Left lung (tissue), 10 donors: ENCODE results near the gene SOWAHA. TPM values are rescaled to one million over a fixed set of nuclear protein-coding genes. Genes with fewer than 3 reads are reported as not detected.

Experiments
- ATAC-seq: fragments of 200-7000 bp; cut with Tn5 transposase; one replicate; pipeline ENCODE4 v1.9.1; 2020; ENCODE audit warnings: moderate library complexity
- DNase-seq, 4 donors: peaks; one replicate each; pipeline ENCODE4 v3.0.0-alpha.2; 2013 to 2020
- H3K27ac ChIP-seq, 2 donors: fragments of 200-600 bp; sonication (generic) in 1 of 2; one replicate each; pipeline versions ENCODE4 v1.5.0 to v1.8.0; 2020 to 2021
- H3K27me3 ChIP-seq, 2 donors: fragments of 200-600 bp; sonication (generic) in 1 of 2; one replicate each; pipeline versions ENCODE4 v1.5.0 to v1.8.0; 2020 to 2021
- H3K36me3 ChIP-seq, 2 donors: fragments of 200-600 bp; sonication (generic) in 1 of 2; one replicate each; pipeline versions ENCODE4 v1.5.0 to v1.8.0; 2020 to 2021
- H3K4me1 ChIP-seq, 2 donors: fragments of 200-600 bp; one replicate each; pipeline ENCODE4 v1.8.0; 2021
- H3K4me3 ChIP-seq, 2 donors: fragments of 200-600 bp; sonication (generic) in 1 of 2; one replicate each; pipeline versions ENCODE4 v1.5.0 to v1.8.0; 2020 to 2021; ENCODE audit warnings: mild to moderate bottlenecking in 1 of 2
- H3K9me3 ChIP-seq, 2 donors: fragments of 200-600 bp; sonication (generic) in 1 of 2; one replicate each; pipeline versions ENCODE4 v1.5.0 to v1.8.0; 2020 to 2021
- intact Hi-C, 2 donors: fragments of 100-400 bp; cut with DNase I; formaldehyde crosslinking; loops; one replicate each; pipeline versions ENCODE4 v1.11.2 to v1.14.2; 2022
- polyA plus RNA-seq, 6 donors: library from polyadenylated mRNA; unstranded; fragments of 120-200 nt; gene quantifications; one replicate each; pipeline ENCODE4 v1.2.1, GENCODE V29; 2013; ENCODE audit not compliant: insufficient read length in 6 of 6
- total RNA-seq, 2 donors: library from RNA; stranded (reverse); fragmentation: NEBNext Ultra II Directional; extraction: Animal tissue kit (Norgen Biotek cat#: 25700); gene quantifications; one replicate each; pipeline ENCODE4 v1.2.1, GENCODE V29; 2021
- TF ChIP-seq, protein P1 (sequence below), 2 donors: fragments of 200-600 bp; sonication (generic) in 1 of 2; IDR thresholded peaks; one replicate each; pipeline versions ENCODE4 v1.5.0 to v1.8.0; 2021; ENCODE audit warnings: antibody characterized with exemption in 2 of 2
- donor health status: DM: no; HTN: yes; CAD: no.
- donor health status: DM: no; HTN: no; CAD: no.

The SOWAHA gene
- total and polyA plus RNA-seq, 8 donors, result 0.07 to 0.16 TPM; not detected in 6

- Histone ChIP-seq H3K36me3 (no peaks in the 10 kb centered on the region), H3K27me3 (peaks cover 36 to 73% of the 10 kb centered on the region in 2 donors), H3K9me3 (no peaks in the 10 kb centered on the region), H3K27ac (no peak overlapping the region), H3K4me1 (peaks cover 0 to 24% of the 10 kb centered on the region in 2 donors), H3K4me3 (peak overlapping the region; percentile 11 to 29)
- no peak for DNase-seq
- no peak for ATAC-seq
- TF ChIP-seq, protein P1, sequence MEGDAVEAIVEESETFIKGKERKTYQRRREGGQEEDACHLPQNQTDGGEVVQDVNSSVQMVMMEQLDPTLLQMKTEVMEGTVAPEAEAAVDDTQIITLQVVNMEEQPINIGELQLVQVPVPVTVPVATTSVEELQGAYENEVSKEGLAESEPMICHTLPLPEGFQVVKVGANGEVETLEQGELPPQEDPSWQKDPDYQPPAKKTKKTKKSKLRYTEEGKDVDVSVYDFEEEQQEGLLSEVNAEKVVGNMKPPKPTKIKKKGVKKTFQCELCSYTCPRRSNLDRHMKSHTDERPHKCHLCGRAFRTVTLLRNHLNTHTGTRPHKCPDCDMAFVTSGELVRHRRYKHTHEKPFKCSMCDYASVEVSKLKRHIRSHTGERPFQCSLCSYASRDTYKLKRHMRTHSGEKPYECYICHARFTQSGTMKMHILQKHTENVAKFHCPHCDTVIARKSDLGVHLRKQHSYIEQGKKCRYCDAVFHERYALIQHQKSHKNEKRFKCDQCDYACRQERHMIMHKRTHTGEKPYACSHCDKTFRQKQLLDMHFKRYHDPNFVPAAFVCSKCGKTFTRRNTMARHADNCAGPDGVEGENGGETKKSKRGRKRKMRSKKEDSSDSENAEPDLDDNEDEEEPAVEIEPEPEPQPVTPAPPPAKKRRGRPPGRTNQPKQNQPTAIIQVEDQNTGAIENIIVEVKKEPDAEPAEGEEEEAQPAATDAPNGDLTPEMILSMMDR (IDR thresholded peaks at IDR 0.05), result no peak
- intact Hi-C loops, result loop anchor here in 1 of 2 donors (5.0 kb wide), 1 partner anchor 432 kb away; no protein-coding TSS in a partner anchor
Measured at GRCh38 chr5:132814503-132815294, 1.6 kb downstream of the SOWAHA start.

DNA sequence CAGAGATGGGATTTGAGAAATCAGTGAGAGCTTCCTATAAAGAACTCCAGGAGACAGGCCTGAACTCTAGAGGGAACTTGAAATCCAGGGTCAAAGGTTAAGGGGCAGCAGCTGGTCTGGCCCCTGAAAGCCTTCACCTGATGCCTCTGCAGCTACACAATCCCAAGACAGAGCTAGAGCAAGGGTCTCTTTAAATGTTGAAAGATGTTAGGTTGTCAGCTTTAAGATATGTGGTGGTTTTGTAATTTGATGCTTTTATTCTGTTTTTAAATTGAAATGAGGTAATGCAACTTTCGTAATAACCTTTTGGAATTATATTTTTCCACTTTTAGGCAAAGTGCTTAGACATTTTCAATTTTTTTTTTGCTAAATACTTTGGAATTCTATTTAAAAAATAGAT lies 2.4 kb downstream of the SOWAHA start:
- no peak overlapping the region for H3K4me3 ChIP-seq
- no peak overlapping the region for H3K27ac ChIP-seq
- H3K9me3 ChIP-seq, result no peaks in the 10 kb centered on the region
- TF ChIP-seq, protein P1 (IDR thresholded peaks at IDR 0.05), result no peak
- H3K27me3 ChIP-seq, result peaks cover 36 to 73% of the 10 kb centered on the region in 2 donors
- H3K4me1 ChIP-seq, result peaks cover 0 to 30% of the 10 kb centered on the region in 2 donors
- no peaks in the 10 kb centered on the region for H3K36me3 ChIP-seq
- ATAC-seq, result no peak
- DNase-seq, result no peak
- intact Hi-C loops, result loop anchor here in 1 of 2 donors (5.0 kb wide), 1 partner anchor 433 kb away; no protein-coding TSS in a partner anchor

GRCh38 chr5:132816083-132816482 lies 3.0 kb downstream of the SOWAHA start:
- Histone ChIP-seq H3K36me3 (no peaks in the 10 kb centered on the region), H3K4me1 (peaks cover 0 to 30% of the 10 kb centered on the region in 2 donors), H3K4me3 (no peak overlapping the region), H3K9me3 (no peaks in the 10 kb centered on the region), H3K27ac (no peak overlapping the region), H3K27me3 (peaks cover 33 to 68% of the 10 kb centered on the region in 2 donors)
- ATAC-seq, result no peak
- DNase-seq, result no peak
- TF ChIP-seq, protein P1 (IDR thresholded peaks at IDR 0.05), result no peak
- intact Hi-C loops, result loop anchor here in 1 of 2 donors (5.0 kb wide), 1 partner anchor 434 kb away; no protein-coding TSS in a partner anchor

DNA sequence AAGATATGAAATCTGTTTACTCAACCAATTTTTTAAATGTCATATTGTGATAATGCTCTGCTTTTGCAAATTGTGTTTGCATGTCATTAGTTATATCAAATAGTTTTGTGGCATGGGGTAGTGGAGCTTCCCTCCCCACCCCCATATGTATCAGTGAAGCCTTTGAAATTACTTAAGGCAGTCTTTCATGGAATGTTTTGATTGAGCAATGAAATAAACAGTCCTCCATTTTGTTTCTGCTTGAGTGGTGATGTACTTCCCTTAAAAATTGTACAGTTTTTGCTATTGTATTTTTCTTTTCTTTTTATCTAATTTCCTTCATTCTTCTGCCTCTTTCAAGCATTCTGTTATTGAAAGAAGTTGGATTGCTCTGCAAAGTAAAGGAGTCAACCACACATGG lies 3.5 kb downstream of the SOWAHA start:
- intact Hi-C loops, result loop anchor here in 1 of 2 donors (5.0 kb wide), 1 partner anchor 434 kb away; no protein-coding TSS in a partner anchor
- TF ChIP-seq, protein P1 (IDR thresholded peaks at IDR 0.05), result no peak
- no peak overlapping the region for H3K4me3 ChIP-seq
- H3K9me3 ChIP-seq, result no peaks in the 10 kb centered on the region
- ATAC-seq (no peak), DNase-seq (no peak)
- H3K27me3 ChIP-seq, result peaks cover 28 to 64% of the 10 kb centered on the region in 2 donors
- H3K36me3 ChIP-seq, result no peaks in the 10 kb centered on the region
- H3K27ac ChIP-seq, result no peak overlapping the region
- H3K4me1 ChIP-seq, result peaks cover 0 to 30% of the 10 kb centered on the region in 2 donors

- peaks cover 0 to 30% of the 10 kb centered on the region in 2 donors for H3K4me1 ChIP-seq
- intact Hi-C loops, result loop anchor here in 1 of 2 donors (5.0 kb wide), 1 partner anchor 435 kb away; no protein-coding TSS in a partner anchor
- TF ChIP-seq, protein P1 (IDR thresholded peaks at IDR 0.05), result no peak
- H3K27me3 ChIP-seq, result peaks cover 23 to 59% of the 10 kb centered on the region in 2 donors
- H3K36me3 ChIP-seq, result no peaks in the 10 kb centered on the region
- ATAC-seq (no peak), DNase-seq (no peak)
- H3K27ac ChIP-seq, result no peak overlapping the region
- no peak overlapping the region for H3K4me3 ChIP-seq
- no peaks in the 10 kb centered on the region for H3K9me3 ChIP-seq
Measured at GRCh38 chr5:132817011-132817410, 3.9 kb downstream of the SOWAHA start.
